Amygdala (tissue), 56 donors: ENCODE measurements around the gene DDX56.

Experiments
- DNase-seq, 56 donors: peaks; one replicate each; lab custom pipeline; 2025; lab: John Stamatoyannopoulos, UW

The DDX56 gene

GRCh38 chr7:44538093-44538797, 35.5 kb downstream of the DDX56 start:
- no peak for DNase-seq

DNA sequence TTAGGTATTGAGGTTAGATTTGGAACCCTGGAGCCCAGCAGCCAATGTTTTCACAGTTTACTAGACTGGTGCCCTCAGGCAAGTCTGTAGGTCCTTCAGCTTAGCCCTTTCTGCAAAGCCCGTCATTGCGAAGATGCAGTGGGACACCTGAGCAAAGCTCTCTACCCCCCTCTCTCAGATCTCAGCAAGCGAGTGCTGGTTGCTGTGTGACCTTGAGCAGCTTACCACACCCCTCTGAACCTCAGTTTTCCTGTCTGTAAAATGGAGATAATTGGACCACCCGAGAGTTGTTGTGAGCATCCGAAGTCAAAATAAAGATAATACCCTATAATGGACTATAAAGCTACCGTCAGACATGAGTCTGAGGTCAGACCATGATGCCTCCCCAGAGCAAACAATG, 36.3 kb downstream of the DDX56 start:
- no peak for DNase-seq

DNA sequence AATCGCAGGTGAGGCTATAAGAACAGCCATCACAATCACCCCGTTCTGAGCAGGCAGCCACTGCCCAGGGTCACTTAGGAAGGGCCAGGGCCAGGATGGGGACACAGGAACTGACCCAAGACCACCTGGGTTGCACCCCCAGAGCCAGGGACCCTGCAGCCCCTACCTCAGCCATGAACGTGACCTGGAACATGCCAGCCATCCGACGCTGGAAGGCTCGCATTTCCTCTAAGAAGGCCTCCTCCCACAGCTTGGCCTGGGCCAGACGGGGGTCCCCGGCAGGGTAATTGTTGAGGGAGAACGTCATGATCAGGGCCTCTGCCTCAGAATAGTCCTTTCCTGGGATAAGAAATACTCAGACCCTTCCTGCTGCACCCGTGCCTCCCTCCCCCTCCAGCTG, 37.6 kb downstream of the DDX56 start:
- DNase-seq: no peak

GRCh38 chr7:44535348-44536064, 38.2 kb downstream of the DDX56 start:
- DNase-seq: no peak

DNA sequence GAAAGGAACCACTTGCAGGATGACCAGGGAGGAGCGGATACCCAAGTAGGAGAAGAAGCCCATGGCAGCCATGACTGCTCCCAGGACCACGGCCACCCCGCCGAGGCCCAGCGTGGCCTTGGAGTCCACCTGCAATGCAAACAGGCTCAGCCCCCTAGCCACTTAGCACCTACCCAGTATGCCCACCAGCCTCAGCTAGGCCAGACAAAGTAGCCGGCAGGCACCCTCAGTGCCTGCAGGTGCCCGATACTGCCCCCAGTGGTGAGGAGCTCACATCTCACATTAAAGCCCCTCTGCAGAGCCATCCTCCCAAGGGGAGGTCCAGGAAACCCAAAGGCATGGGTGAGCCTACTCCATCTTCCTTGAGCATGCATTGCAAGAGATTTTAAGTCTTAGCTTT, 39.2 kb downstream of the DDX56 start:
- no peak for DNase-seq

DNA sequence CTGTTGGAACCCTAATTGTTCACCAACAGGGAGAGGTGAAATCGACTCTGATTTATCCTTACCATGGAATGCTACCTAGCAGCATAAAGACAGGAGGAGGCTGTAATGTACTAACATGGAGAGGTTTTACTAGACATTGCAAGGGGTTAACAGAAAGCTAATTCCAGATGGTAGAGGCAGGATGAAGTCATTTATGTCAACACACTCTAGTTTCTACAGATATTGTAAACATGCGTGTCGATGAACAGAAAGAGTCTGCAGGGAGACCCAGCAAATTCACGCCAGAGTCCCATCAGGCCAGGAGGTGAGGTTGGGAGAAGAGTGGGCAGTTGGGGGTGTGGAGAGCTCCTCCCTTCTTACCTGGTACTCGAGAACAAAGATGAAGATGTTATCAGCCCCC, 39.6 kb downstream of the DDX56 start:
- no peak for DNase-seq

- DNase-seq: no peak
Measured at GRCh38 chr7:44533301-44534055, 40.2 kb downstream of the DDX56 start.

GRCh38 chr7:44531421-44532380, 42.0 kb downstream of the DDX56 start:
- DNase-seq: no peak

- no peak for DNase-seq
Measured at GRCh38 chr7:44530990-44531389, 42.7 kb downstream of the DDX56 start.

DNA sequence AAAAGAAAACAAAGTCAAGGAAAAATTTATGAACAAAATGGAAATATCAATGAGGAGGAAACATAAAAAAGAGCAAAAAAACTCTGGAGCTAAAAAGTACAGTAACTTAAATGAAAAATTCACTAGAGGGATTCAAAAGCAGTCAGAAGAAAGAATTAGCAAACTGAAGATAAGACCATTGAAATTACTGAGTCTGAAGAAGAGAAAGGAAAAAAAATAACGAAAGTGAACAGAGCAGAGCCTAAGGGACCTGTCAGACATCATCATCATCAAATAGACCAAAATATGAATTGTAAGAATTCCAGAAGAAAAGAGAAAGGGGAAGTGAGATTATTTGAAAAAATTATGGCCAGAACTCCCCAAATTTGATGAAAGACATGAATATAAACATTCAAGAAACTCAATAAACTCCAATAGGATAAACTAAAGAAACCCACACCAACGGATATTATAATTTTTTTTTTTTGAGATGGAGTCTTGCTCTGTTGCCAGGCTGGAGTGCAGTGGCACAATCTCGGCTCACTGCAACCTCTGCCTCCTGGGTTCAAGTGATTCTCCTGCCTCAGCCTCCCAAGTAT, 48.8 kb downstream of the DDX56 start:
- no peak for DNase-seq

- no peak for DNase-seq
Measured at GRCh38 chr7:44522315-44522714, 51.4 kb downstream of the DDX56 start.

DNA sequence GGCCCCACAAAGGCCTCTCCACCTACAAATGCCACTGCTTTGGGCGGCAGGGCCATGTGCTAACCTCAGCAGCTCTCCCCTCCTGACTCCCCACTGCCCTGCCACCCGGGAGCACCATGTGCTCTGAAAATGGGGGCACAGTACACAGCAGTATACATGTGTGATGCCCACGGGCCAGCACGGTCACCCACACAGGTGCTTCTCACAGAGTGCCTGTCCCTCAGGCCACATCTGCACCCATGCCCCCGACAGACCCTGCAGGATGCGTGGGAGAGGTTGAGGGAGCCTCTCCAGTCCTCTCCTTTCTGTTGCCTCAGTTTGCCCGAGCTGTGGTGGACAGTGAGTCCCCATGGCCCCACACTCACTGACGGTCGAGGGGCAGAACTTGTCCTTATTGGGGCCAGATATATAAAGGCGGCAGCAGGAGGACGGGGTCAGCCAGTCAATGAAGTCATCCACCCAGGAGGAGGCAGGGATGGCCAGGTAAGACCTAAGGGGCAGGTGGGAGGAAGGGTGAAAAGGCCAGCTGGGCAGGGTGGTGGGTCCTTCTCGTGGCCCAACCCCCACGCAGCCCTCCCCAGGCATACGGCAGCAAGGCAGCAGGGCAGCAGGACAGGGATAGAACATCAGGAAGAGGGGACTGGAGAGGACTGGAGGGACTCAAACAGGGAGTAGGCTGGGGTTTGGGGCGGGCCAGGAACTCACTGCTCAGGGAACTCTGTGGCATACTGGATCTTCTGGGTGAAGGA, 52.2 kb downstream of the DDX56 start:
- DNase-seq: no peak

DNA sequence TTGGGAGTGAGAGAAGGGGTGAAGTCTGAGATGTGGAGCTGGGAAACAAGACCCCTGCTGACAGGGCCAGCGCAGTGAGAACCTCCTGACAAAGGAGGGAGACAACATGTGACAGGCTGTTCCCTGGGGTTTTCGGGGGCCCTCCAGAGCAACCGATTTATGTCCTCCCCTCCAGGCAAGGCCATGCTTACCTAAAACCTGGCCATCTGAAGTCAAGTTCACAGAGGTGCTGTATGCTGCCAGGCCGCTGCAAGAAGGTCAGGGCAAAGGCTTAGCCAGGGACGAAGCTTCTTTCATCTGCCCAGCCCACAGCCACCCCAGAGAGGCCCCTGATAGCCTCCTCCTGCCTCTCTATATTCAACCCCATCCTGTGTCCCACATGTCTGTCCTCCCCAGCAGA, 53.1 kb downstream of the DDX56 start:
- no peak for DNase-seq

DNA sequence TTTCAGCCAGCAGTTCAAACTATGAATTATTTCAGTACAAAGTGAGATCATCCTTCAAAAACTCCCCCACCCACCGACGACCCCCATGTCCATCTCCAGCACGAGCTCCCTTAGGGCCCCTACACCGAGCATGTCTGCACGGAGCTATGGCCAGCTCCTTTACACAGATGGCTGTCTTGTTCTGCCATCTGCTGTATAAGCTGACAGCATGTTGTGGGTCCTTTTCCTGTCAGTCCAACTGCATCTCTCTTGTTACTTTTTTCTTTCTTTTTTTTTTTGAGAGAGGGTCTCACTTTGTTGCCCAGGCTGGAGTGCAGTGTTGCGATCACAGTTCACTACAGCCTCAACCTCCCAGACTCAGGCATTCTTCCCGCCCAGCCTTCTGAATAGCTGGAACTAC, 54.2 kb downstream of the DDX56 start:
- DNase-seq: no peak

GRCh38 chr7:44518761-44519160, 54.9 kb downstream of the DDX56 start:
- no peak for DNase-seq

DNA sequence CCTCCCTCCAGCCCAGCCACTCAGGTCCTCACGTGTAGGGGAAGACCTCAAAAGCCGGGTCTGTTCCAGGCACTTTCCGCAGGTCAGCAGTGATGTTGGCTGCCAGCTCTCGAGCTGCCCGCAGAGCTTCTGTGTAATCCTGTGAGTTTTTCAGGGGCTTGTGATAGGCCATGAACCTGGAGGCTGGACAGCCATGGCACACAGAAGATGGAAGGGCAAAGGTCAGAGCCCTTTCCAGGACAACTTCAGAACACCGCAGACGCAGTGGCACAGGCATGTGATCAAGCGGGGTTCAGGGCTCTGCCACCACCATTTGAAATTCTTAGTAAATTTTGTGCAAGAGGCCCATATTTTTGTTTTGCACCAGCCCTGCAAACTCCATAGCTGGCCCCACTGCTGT, 56.5 kb downstream of the DDX56 start:
- DNase-seq: no peak
